ENCODE results near the gene SLC6A19. TPM values are rescaled to one million over a fixed set of nuclear protein-coding genes. Genes with fewer than 3 reads are reported as not detected.
A peak's percentile ranks its signal among the peaks of the same experiment; 100 is the strongest.

Gene SLC6A19
- total RNA-seq, 1 donor from 2014 or later: not detected

GRCh38 chr5:1189269-1189668 is 12.1 kb upstream of the SLC6A19 start:
- no peak overlapping the region for H3K27ac Mint-ChIP-seq
- Histone ChIP-seq H3K9me3 (ENCODE audit: low read depth) (no peaks in the 10 kb centered on the region), H3K27ac (no peak overlapping the region), H4K20me1 (ENCODE audit: low read depth) (no peaks in the 10 kb centered on the region), H3K4me1 (no peaks in the 10 kb centered on the region), H2AFZ (replicated peaks) (no peak overlapping the region), H3K4me3 (no peak overlapping the region), H3K9ac (no peak overlapping the region), H3K27me3 (peaks cover 11% of the 10 kb centered on the region), H3F3A (ENCODE audit: low read depth) (no peaks in the 10 kb centered on the region), H3K4me2 (no peak overlapping the region), H3K79me2 (ENCODE audit: low read depth) (no peaks in the 10 kb centered on the region), H3K36me3 (no peaks in the 10 kb centered on the region)
- H3K9me3 Mint-ChIP-seq: no peaks in the 10 kb centered on the region
- TF ChIP-seq EZH2 (IDR thresholded peaks at IDR 0.05) (no peak), CTCF (IDR thresholded peaks at IDR 0.05) (no peak), EZH2phosphoT487 (IDR thresholded peaks at IDR 0.05) (no peak)
- H3K36me3 Mint-ChIP-seq: no peaks in the 10 kb centered on the region
- H3K27me3 Mint-ChIP-seq (ENCODE audit: insufficient read depth, low read depth): peaks cover 10% of the 10 kb centered on the region
- peaks cover 21% of the 10 kb centered on the region for H3K4me1 Mint-ChIP-seq
- H3K4me3 Mint-ChIP-seq: no peak overlapping the region
- no peak for DNase-seq (ENCODE audit: low spot score)

- Mint-ChIP-seq H3K9me3 (no peaks in the 10 kb centered on the region), H3K4me3 (no peak overlapping the region), H3K36me3 (no peaks in the 10 kb centered on the region), H3K27me3 (ENCODE audit: insufficient read depth, low read depth) (peaks cover 10% of the 10 kb centered on the region), H3K27ac (no peak overlapping the region), H3K4me1 (peaks cover 23% of the 10 kb centered on the region)
- no peak for TF ChIP-seq EZH2 (IDR thresholded peaks at IDR 0.05)
- no peak for TF ChIP-seq EZH2phosphoT487 (IDR thresholded peaks at IDR 0.05)
- no peak for TF ChIP-seq CTCF (IDR thresholded peaks at IDR 0.05)
- no peaks in the 10 kb centered on the region for H3K36me3 ChIP-seq
- H3K4me2 ChIP-seq: no peak overlapping the region
- H3K27me3 ChIP-seq: peaks cover 11% of the 10 kb centered on the region
- H3F3A ChIP-seq (ENCODE audit: low read depth): no peaks in the 10 kb centered on the region
- H3K79me2 ChIP-seq (ENCODE audit: low read depth): no peaks in the 10 kb centered on the region
- H3K9me3 ChIP-seq (ENCODE audit: low read depth): no peaks in the 10 kb centered on the region
- no peak for DNase-seq (ENCODE audit: low spot score)
- H3K9ac ChIP-seq: no peak overlapping the region
- no peak overlapping the region for H3K4me3 ChIP-seq
- H2AFZ ChIP-seq (replicated peaks): no peak overlapping the region
- H3K27ac ChIP-seq: no peak overlapping the region
- H4K20me1 ChIP-seq (ENCODE audit: low read depth): no peaks in the 10 kb centered on the region
- H3K4me1 ChIP-seq: no peaks in the 10 kb centered on the region
Measured at GRCh38 chr5:1190278-1190677, 11.1 kb upstream of the SLC6A19 start.

GRCh38 chr5:1190837-1191239 is 10.6 kb upstream of the SLC6A19 start:
- H3K36me3 Mint-ChIP-seq: no peaks in the 10 kb centered on the region
- Histone ChIP-seq H3F3A (ENCODE audit: low read depth) (no peaks in the 10 kb centered on the region), H3K36me3 (no peaks in the 10 kb centered on the region), H3K9me3 (ENCODE audit: low read depth) (no peaks in the 10 kb centered on the region), H3K27ac (no peak overlapping the region), H3K9ac (no peak overlapping the region), H3K79me2 (ENCODE audit: low read depth) (no peaks in the 10 kb centered on the region), H4K20me1 (ENCODE audit: low read depth) (no peaks in the 10 kb centered on the region), H3K27me3 (peaks cover 11% of the 10 kb centered on the region), H3K4me3 (no peak overlapping the region), H3K4me2 (no peak overlapping the region), H2AFZ (replicated peaks) (peak overlapping the region; percentile 57), H3K4me1 (no peaks in the 10 kb centered on the region)
- peaks cover 10% of the 10 kb centered on the region for H3K27me3 Mint-ChIP-seq (ENCODE audit: insufficient read depth, low read depth)
- TF ChIP-seq EZH2 (IDR thresholded peaks at IDR 0.05): no peak
- no peak for TF ChIP-seq EZH2phosphoT487 (IDR thresholded peaks at IDR 0.05)
- no peak for TF ChIP-seq CTCF (IDR thresholded peaks at IDR 0.05)
- H3K4me1 Mint-ChIP-seq: peaks cover 21% of the 10 kb centered on the region
- H3K9me3 Mint-ChIP-seq: no peaks in the 10 kb centered on the region
- H3K4me3 Mint-ChIP-seq: no peak overlapping the region
- H3K27ac Mint-ChIP-seq: no peak overlapping the region
- no peak for DNase-seq (ENCODE audit: low spot score)

Measured in neural progenitor cell (in vitro differentiated cells).